GM10847 (cell line): ENCODE results near the gene HDHD3.

Experiments used
- POLR2A ChIP-seq: IDR thresholded peaks from 2 replicates; pipeline ENCODE4 v1.6.1; 2011; ENCODE audit not compliant: insufficient read length; ENCODE audit errors: extremely low read depth

HDHD3 gene

GRCh38 chr9:113395000-113395861 is 18.4 kb upstream of the HDHD3 start:
- TF ChIP-seq POLR2A = no peak

DNA sequence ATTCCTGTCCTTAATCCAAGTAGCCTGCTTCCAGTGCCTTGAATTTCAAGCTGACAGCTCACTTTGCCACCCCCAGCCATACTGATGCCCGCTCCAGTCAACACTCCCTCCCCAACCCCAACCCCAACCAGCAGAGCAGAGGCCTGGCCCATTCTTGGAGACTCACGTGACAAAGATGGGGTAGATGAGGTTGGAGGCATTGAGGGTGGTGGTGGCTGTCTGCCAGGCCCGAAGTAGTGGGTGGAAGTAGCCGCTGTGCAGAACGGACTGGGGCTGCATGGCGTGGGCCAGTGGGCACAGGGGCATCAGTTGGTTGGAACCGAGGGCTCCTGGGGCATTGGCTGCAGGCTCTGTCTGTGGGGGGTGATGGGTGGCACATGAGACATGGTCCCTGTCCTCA is 16.5 kb upstream of the HDHD3 start:
- TF ChIP-seq POLR2A = no peak

GRCh38 chr9:113391917-113392316 is 15.1 kb upstream of the HDHD3 start:
- TF ChIP-seq POLR2A = no peak

GRCh38 chr9:113390192-113390960 is 13.6 kb upstream of the HDHD3 start:
- TF ChIP-seq POLR2A = no peak

DNA sequence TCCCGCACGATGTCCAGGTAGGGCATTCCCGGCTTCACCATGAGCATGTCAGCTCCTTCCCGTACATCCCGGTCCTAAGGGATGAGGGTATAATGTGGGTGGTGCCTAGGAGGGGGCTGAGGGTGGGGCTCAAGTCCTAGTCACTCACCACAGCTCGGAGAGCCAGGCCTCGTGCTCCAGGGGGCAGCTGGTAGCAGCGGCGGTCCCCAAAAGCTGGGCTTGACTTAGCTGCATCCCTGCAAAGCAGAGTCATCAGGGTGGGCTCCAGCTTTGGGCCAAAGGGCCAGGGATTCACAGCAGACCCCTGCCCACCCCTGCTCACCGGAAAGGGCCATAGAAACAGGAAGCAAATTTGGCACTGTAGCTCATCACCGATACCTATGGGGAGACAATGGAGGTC is 12.7 kb upstream of the HDHD3 start:
- no peak for TF ChIP-seq POLR2A

DNA sequence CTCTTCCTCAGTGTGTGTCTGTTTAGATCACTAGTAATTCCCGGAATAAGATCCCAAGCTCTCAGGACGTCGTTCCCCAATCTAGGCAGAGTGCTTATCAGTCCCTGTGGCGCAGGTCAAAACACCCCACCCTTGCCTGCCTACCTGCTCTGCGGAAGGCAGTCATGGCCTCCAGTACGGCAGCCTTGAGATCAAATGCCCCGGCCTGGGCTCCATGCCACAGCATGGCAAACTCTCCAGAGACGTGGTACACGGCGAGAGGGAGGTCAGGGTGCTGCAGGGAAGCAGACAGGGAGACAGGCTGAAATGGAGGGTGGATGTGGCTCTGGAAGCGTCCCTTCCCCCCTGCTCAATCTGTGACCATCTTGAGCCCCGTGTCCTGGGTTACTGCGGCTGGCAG is 12.0 kb upstream of the HDHD3 start:
- TF ChIP-seq POLR2A = no peak

DNA sequence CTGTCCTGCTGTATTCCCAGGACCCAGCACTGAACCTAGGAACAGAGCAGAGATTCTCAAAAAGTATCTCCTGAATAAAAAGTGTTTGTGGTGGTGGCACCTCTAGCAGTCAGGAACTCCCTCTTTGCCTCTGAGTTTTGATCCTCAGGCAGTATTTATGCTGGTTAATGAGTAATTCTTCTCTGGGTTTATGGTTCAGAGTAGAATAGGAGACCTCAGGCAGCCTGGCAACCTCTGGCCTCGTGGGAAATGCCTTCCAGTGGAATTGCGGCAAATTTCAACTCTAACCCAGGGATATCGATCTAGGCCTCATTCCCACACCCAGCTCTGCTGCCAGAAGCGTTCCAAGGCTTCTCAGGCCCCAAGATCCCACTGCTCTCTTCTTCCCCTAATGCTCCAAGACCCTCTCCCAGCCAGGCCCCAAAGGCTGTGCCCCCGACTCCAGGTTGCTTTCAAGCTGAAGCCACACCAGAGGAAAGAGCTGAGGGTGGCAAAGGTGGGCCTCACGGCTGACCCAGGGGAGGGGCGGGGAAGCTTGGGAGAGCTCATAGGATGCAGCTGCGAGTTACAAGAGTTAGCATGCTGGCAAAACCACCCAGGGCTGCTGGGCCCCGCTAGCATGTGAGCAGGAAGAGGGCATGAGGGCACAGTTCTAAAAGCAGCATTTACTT is 10.9 kb upstream of the HDHD3 start:
- TF ChIP-seq POLR2A = no peak

DNA sequence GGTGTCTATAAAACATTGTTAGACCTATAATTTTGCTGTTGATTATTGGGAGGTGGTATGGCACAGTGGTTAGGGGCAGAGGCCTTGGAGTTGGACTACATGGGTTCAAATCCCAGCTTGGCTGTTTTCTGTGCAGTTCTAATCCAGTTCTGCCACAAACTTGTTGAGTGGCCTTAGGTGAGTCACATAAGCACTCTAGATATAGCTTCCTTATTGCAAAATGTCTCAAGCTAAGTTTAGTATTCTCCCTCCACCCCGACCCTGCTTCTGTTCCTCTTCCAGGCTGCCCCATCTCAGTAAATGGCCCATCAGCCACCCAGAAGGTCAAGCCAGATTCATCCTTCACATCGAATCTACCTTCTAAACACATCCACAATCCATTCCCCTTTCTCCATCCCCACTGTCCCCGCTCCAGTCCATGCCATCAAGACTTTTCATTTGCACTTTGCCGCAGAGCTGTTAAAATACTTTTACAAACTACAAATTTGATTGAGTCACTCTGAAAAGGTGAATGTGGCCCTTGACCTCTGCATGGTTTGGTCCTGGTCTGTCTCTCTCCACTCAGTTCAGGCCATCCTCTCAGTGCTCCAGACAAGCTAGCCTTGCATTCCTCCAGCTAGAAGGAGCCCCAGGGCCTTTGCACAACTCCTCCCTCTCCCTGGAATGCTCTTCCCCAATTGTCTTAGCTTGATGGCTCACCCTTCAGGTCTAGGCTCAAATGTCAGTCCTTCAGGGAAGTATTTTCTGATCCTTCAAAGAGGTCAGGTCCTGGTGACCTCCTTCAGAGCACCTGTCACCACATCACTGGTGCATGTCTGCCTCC is 10.0 kb upstream of the HDHD3 start:
- TF ChIP-seq POLR2A = no peak

GRCh38 chr9:113381909-113382411 is 5.2 kb upstream of the HDHD3 start:
- no peak for TF ChIP-seq POLR2A

DNA sequence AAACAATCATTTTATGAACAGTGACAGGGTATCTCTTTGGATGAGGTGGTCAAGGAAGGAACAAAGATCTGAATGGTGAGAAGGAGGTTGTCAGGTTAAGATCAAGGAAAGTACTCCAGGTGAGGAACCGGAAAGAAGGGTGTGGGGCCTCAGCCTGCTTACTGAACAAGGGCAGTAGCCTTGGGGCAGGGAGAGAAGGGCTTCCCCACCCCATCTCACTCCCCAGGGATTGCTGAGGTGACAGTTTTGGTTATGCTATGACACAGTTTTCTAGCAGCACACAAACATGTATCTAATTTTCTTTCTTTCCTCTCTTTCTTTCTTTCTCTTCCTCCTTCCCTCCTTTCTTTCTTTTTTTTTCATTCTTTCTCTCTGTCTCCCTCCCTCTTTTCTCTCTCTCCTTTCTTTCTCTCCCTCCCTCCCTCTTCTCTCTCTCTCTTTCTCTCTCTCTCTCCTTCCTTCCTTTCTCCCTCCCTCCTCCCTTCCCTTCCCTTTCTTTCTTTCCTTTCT is 4.1 kb upstream of the HDHD3 start:
- TF ChIP-seq POLR2A = no peak

GRCh38 chr9:113375057-113376023 is 1.4 kb downstream of the HDHD3 start:
- no peak for TF ChIP-seq POLR2A

- no peak for TF ChIP-seq POLR2A
These were observed 3.0 kb downstream of the HDHD3 start for GRCh38 chr9:113373676-113374392.

- TF ChIP-seq POLR2A = no peak
These were observed 3.5 kb downstream of the HDHD3 start for GRCh38 chr9:113373256-113373655.
